Endometrial microvascular endothelial cells (primary cell): ENCODE results near the gene CSNK2A1. TPM values are rescaled to one million over a fixed set of nuclear protein-coding genes. Genes with fewer than 3 reads are reported as not detected.

Source experiments
- total RNA-seq: library from RNA; depleted of rRNA; stranded (reverse); fragments of >200 nt; gene quantifications from one replicate; pipeline ENCODE4 v1.2.3, GENCODE V29; 2015; ENCODE audit errors: inconsistent ontology term

The CSNK2A1 gene
- total RNA-seq, 1 donor from 2014 or later = 102 TPM

Other genes with a start within 250 kb of the CSNK2A1 start
- gene ZCCHC3, start 246.2 kb downstream of the CSNK2A1 start, total RNA-seq = 13.2 TPM
- gene SOX12, start 218.2 kb downstream of the CSNK2A1 start, total RNA-seq = 10.6 TPM
- 47.8 TPM for gene NRSN2, start 196.7 kb downstream of the CSNK2A1 start, total RNA-seq
- 51.4 TPM for gene TRIB3, start 163.0 kb downstream of the CSNK2A1 start, total RNA-seq
- 104 TPM for gene RBCK1, start 135.5 kb downstream of the CSNK2A1 start, total RNA-seq
- gene TBC1D20, start 81.3 kb downstream of the CSNK2A1 start, total RNA-seq = 34.8 TPM
- 4.7 TPM for gene TCF15, start 66.5 kb upstream of the CSNK2A1 start, total RNA-seq
- 82.6 TPM for gene SRXN1, start 109.4 kb upstream of the CSNK2A1 start, total RNA-seq
- not detected for gene SCRT2, start 132.0 kb upstream of the CSNK2A1 start, total RNA-seq
- not detected for gene SLC52A3, start 224.7 kb upstream of the CSNK2A1 start, total RNA-seq